GM21390 (cell line): Measurements from ENCODE around the gene PAX8.
A peak's percentile ranks its signal among the peaks of the same experiment; 100 is the strongest.

Experiments used
- ATAC-seq: cut with Tn5 transposase; IDR thresholded peaks from one replicate; pipeline ENCODE4 v1.9.1; 2021; ENCODE audit not compliant: unreplicated experiment

PAX8 gene

DNA sequence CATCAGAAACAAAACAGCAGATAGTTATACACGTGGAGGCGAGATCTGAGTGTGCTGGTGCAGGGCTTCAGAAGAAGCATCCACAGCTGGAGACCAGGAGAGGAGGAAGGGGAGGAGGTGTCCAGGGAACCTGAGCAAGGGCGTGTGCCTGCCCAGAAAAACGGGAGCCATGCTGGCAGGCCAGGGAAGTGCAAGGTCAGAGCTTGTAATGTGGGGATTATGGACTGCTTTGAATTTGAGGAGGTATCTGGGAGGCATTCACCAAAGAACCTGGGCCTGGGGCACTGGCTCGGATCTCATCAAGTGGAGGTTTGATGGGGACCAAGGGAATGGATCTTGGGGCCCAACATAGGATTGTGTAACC lies 92.3 kb downstream of the PAX8 start:
- no peak for ATAC-seq

- no peak for ATAC-seq
Measured at GRCh38 chr2:113185664-113186432, 92.9 kb downstream of the PAX8 start.

GRCh38 chr2:113184531-113185230 lies 94.0 kb downstream of the PAX8 start:
- no peak for ATAC-seq

- no peak for ATAC-seq
Measured at GRCh38 chr2:113183703-113184102, 95.0 kb downstream of the PAX8 start.

- no peak for ATAC-seq
Measured at GRCh38 chr2:113183264-113183663, 95.5 kb downstream of the PAX8 start.

DNA sequence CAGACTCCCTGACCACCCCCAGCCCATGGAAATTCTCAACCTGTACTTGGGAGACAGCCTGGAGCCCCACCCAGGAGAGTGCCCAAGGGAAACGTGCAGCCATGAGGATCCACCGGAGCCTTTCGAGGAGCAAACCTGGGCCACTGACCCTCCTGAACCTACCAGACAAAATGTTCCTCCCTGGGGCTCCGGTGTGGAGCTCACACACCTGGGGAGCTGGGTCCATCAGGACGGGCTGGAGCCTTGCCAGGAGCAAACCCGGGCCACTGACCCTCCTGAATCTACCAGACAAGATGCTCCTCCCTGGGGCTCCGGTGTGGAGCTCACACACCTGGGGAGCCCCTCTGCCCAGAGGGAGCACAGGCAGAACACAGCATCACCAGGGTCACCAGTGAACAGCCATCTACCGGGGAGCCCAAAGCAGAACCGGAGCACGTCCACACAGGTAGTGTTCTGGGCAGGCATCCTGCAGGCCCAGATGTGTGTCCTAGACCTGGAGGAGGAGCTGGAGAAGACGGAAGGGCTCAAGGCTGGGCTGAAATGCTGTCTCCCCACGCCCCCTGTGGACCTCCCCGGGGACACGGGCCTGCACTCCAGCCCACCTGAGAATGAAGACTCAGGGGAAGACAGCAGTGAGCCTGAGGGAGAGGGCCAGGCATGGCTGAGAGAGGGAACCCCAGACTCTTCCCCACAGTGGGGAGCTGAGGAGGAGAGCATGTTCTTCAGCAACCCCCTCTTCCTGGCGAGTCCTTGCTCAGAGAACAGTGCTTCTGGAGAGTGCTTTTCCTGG lies 96.1 kb downstream of the PAX8 start:
- no peak for ATAC-seq

DNA sequence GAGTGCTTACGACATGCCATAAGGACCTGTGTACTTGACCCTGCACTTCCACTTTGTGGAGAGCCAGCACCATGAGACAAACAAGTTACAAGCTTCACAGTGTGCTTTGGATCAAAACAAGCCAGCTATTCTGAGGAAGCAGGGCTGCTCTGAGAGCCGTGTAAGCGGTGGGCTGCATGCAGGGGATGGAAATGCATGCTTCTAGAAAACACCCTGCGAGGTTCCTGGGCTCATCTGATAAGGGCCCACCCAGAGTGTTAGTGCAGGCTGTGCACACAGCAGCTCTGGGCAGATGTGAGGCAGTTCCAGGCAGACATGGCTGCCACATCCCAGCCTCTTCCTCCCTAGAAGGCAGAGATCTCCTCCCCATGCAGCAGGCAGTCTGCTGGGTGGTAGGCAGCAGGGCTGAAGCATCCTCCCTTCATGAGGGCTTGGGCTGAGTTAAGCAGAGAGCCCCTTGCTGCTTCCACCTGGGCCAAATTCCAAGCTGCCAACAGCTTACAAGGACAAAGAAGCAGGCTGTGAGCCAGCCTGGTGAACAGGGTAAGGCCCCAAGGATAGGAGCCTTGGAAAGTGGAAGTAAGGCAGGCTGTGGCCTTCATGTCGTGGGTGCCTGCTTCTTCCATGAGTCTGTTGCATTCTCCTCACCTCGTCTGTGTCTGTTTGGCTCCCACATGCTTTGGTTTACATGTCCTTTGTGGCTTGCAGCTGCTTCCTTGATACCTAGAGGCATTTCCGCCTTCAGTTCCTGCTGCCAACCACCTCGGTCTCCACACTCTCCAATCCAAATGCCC lies 97.3 kb downstream of the PAX8 start:
- ATAC-seq, result no peak

DNA sequence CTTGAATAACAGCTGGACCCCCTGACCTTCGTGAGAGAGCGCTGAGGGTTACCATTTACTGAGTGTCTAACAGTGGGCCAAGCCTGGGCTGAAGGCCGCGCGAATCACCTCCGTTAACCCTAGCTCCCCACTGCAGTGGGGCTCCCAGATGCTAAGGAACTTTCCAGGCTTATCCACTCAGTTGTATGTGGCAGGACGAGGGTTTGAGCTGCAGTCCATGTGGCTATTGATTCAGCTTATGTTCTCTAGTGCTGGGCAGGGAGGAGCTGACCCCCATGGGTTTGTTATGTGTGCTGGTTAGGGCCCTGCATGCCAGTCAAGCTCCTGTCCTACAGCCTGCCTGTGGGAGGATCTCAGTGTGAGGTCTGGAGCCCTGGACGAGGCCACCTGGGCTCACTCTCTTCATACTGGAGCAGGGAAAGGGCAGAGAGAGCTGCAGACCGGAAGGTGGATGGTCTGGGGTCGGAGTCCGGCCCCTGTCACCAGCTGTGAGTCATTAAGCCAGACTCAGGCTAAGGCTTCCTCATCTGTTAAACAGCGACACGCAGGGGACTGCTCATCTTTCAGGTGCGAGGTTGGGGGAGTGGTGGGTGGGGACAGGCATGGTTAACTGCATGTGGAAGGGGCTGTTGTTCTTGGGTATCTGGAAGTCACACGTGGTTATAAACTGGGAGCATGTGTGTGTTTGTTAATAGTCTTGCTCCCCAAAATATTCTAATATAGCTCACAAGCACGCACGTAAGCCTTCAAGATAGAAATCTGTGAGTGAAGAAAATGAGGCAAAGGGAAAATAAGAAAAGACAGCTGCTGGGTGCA lies 98.4 kb downstream of the PAX8 start:
- ATAC-seq, result no peak

DNA sequence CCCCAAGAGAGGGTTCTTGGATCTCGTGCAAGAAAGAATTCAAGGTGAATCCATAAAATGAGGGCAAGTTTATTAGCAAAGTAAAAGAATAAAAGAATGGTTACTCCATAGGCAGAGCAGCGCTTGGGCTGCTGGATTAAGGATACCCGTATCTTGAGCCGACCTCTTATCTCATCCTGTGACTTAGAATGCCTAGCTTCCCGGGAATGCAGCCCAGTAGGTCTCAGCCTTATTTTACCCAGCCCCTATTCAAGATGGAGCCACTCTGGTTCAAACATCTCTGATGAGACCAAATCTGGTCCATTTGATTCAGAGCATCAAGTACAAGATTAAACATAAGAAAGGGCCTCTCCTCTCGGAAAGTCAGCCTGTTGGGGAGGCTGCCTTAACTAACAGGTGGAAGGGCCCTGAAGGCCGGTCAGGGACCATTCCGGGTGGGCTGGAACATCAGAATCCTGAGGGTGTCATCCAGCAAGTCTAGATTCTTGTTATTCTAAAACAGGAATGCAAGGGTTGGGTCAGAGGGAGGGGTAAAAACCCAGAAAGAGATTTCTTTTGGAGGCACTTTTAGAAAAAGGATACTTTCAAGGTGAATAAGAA lies 99.2 kb downstream of the PAX8 start:
- ATAC-seq, result no peak

GRCh38 chr2:113178891-113179290 lies 99.8 kb downstream of the PAX8 start:
- no peak for ATAC-seq

DNA sequence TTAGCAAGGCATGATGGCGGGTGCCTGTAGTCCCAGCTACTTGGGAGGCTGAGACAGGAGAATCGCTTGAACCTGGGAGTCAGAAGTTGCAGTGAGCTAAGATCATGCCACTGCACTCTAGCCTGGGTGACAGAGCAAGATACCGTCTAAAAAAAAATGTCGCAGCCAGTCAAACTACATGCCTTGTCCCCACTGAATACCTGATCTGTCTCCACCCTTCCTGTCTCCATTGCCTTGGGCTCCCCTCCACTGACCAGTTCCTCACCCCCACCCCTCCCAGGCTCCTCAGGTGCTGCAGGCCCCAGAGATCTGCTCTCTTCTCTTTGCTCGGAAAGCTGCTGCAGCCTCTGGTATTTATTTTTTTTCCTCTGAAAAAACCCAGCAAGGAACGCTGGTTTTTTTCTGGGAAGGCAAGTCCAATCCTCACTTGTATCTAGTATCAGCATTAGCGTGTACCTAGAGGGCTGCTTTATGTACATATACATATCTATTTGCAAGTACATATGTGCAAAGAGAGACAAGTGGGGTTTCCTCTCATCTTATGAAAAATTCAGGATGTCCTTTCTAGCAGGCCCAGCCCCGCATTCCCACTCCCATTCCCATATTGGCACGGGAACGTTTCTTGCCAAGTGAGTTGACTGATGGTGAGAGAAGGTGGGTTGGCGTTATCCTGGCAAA lies 100.5 kb downstream of the PAX8 start:
- ATAC-seq, result no peak

DNA sequence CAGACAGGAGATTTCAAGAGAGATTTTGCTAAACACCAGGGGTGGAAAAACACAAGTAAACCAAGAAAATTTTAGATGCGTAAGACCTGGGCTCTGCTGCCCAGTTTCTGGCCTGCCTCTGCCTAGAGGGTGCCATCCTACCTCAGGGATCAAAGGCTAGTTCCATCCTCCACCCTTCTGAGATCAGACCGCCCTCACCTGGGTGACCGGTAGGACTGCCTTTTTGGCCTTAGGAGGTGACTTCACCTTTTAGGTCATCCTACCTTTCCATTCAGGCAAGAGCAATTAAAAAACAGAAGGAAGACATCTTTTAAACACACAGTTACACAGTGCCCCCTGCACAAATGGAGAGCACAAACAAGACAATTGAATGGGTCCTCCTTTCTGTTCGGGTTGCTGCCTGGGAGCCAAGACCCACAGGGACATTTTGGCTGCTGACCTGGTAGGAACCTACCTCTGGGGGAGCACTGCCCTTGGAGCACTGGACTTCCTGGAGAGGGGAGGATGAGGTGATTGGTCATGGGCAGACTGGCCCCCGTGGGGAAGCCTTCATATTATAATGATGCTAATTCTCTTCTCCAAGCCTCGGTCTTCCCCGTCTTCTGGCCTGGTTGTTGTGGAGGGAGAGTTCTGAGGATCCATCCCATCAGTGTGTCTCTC lies 101.9 kb downstream of the PAX8 start:
- no peak for ATAC-seq

GRCh38 chr2:113175736-113176695 lies 102.7 kb downstream of the PAX8 start:
- no peak for ATAC-seq

DNA sequence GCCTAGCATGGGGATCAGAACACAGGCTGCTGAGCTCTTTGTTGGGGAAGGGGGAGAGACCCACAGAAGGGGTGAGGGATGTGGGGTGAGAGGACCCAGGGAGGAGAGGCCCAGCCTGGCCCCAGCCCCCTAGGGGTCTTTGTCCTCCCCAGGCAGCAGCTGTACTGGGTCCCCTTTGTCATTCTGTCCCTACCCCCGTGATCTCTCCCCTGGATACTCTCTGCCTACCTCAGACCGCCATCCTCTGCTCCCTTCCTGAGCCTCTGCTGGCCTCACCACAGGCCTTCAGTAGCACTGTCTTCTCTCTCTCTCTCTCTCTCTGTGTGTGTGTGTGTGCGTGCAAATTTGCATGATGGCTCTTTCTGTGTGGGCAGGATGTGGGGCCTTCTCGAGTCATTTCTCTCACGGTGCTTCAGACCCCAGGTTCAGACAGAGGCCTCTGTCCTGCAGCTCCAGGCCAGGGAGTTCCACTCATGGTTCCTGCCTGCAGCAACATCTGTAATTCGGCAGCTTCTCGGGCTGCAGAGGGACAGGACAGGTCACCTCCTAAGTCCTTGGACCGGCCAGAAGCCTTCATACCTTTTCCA lies 103.6 kb downstream of the PAX8 start:
- ATAC-seq, result peak; percentile 67

- ATAC-seq, result no peak
Measured at GRCh38 chr2:113174376-113174750, 104.4 kb downstream of the PAX8 start.

DNA sequence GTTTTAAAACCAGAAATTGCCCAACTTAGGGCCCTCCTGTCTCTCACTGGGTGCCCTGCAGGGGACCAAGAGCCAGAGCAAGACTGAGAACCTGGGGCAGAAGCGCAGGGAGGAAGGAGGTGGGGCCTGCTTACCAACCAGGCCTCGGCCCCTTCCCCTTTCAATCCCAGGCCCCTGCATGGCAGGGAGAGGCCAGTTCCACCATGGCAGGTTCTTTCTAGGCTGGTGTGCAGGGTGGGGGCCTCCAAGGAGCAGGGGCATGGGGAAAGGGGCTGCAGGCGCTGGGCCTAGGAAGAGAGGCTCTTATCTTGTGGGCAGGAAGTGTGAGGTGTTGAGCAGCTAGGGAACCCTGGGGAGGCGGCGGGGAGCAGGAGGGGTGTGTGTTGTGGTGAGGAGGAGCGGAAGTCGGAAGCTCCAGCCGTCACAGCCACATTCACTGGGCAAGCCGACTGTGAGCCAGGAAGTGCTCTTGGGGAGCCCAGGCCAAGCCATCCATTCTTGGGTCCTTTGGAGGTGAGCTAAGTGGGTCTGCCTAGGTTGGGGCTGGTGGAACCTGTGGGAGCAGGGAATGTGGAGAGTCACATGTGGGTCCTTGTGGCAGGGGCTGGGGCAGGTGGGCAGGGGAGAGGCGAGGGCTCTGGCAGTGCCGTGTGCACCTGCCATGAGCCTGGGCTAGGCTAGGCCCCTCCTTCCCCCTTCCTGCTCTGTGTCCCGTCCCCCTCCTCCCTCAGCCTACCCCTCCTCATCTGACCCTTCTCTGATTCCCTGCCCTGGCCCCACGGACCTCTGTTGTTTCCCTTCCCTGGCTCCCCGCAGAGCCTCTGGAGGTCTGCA lies 105.0 kb downstream of the PAX8 start, which contains the start of gene PSD4:
TSS of gene PSD4 (plus strand) at position 430 of the 834 bp plus-strand sequence. CDS start 8,486 bp downstream, outside the sequence.
- peak; percentile 79 for ATAC-seq
